GM19324 (cell line): ENCODE data around the gene SHISAL1.
"Not testable (repeated sequence)": the region's sequence is repeated elsewhere in the genome, so short reads cannot be mapped to it uniquely, and the experiment has no call there.

ENCODE experiments used
- ATAC-seq: cut with Tn5 transposase; IDR thresholded peaks from one replicate; pipeline ENCODE4 v1.9.1; 2021; ENCODE audit warnings: mild to moderate bottlenecking, moderate library complexity; ENCODE audit not compliant: unreplicated experiment, low FRiP score

SHISAL1 gene

DNA sequence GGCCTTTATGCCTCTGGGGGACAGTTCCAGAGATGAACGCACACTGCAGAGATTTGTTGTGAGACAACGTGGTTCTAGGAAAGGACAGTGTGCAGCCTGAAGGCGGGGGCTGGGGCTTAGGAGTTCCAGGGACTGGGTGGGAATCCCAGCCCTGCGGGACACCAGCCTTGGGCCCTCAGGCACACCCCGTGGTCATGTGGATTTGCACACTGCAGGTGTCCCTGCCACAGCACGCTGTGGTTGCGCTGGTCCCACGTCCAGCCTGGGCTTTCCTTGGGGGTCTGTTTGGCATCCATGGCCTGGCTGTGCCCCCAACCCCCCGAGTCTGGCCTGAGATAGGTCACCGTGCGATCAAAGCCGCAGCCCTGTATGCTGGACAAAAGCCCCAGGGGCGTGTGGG, 7.3 kb downstream of the SHISAL1 start:
- ATAC-seq = no peak

DNA sequence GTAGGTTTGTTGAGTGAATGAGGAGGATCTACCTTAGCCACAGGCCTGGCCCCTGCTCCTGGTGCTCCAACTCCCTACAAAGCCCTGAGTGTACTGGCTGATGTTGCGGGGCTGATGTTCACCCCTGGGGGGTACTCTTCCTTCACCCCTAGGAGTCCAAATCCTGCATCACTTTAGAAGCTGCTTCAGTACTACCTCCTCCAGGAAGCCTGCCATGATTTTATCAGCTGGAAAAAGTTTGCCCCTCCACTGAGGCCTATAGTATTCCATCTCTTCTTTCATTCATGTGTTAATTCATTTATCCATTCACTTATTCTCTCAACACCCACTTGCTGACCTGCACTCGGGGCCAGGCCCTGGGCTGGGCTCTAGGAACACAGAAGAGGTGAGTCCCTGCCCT, 7.8 kb downstream of the SHISAL1 start:
- ATAC-seq = no peak

DNA sequence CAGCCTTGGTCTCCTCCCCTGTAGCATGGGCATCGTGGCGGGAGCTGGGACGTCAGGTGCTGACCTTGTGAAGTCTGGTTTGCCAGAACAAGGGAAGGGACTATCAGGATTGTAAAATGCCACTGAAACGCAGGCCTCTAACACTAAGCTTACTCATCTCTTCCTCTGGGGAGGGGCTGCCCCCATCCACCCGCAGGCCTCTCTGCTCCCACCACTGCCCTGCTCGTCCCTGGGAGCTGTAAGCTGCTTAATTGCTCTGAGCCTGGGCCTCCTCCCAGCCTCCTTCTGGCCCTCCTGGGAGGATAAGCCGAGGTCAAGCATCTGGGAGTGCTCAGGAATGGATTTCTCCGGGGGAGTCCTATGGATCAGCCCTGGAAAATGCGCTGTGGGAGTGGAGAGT, 8.4 kb downstream of the SHISAL1 start:
- no peak for ATAC-seq

DNA sequence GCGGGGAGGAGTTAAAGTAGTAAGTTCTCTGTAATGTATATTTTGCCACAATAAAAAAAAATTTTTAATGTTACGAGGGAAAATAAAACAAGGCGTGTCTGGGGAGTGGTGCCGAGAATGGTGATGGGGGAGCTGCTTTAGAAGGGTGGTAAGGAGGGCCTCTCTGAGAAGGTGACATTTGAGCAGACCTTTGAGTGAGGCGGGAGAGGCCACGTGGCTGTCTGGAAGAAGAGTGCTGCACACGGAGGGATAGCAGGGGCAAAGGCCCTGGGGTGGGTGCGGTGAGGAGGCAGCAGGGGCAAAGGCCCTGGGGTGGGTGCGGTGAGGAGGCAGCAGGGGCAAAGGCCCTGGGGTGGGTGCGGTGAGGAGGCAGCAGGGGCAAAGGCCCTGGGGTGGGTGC, 10.4 kb downstream of the SHISAL1 start:
- not testable (repeated sequence) for ATAC-seq

DNA sequence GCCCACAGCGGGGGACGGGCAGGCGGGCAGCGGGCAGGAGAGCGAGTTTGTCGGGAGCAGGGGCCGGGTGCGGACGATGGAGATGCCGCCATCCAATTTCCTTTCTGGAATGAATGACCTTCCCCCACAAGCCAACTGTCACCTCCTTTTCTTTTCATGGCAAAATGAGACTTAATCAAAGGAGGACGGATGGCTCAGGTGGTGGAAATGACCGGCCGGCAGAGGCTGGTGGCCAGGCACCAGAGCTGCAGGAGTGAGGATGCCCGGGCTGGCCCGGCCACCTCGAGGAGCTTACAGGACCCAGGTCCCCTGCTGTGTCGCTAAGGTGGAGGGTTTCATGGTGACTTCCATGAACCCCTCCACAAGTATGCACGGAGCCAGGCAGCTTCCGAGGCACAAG, 11.7 kb downstream of the SHISAL1 start:
- ATAC-seq = no peak

DNA sequence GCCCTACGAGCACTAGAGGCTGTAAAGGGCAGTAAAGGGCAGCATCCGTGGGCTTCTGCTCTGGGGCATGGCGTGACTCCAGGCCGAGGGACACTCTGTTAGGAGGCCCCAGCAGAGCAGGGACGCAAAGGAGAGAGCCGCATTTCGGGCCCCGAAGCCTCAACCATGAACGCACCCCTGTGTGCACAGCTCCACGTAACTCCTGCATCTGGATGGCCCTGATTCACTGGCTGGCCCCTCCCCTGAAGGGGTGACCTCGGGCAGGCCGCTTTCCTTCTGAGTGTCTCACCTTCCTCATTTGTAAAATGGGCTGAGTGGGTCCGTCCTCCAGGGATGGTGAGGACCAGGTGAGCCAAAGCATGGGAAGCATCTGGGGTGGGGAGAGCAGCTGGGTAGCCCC, 13.6 kb downstream of the SHISAL1 start:
- no peak for ATAC-seq

DNA sequence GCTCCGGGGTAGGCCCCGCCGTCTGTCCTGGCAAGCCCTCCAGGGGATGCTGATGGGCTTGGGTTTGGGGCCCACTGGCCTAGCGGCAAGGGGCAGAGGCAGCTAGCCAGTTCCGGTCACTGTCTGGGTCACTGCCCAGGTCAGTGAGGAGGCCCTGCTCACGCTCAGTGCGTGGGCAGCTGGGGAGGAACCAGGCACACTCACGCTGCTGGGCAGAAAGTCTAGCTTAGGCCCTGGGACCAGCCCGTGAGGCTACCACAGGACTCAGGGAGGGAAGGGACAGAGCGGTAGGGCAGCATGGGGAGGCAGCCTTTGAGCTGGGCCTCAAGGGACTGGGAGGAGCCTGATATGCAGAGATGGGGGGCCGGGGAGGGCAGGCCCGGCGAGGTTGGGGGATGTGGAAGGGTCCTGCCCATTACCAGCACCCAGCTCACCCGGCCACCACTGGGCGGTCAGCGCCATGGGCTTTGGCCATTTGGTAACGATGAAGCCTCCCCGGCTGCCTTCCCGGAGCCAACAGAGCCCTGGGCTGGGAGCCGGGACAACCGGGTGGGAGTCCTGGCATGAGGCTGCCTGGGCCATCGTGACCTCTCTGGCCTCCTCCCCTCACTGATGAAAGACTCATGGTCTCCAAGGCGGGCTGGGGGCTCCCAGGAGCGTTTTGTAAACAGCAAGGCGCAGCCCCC, 14.2 kb downstream of the SHISAL1 start:
- no peak for ATAC-seq

DNA sequence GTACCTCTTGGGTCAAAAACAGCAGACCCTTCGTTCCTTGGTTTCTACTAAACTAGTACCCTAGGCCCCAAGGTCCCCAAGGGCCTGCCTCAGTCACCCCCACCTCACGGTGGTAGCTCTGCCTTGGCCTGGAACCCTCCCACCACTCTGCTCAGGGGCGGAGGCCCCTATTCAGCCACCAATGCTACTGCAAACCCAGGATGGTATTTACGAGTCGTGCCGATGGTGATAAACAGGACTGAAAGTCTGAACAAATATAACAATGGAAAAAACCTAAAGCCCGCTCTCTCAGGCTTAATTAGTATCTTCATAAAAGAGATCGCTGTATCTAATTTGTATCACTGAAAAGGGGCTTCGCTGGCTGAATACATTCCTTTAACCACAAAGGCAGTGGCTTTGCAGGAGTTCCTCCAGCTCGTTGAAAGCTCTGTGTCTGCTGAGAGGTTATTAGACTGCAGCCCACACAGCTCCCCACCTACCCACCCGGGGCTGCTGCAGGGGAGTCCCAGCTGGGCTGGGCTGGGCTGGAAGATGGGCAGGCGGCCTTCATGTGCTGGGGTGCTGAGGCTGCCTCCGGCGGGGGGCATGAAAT, 15.2 kb downstream of the SHISAL1 start:
- ATAC-seq = no peak

DNA sequence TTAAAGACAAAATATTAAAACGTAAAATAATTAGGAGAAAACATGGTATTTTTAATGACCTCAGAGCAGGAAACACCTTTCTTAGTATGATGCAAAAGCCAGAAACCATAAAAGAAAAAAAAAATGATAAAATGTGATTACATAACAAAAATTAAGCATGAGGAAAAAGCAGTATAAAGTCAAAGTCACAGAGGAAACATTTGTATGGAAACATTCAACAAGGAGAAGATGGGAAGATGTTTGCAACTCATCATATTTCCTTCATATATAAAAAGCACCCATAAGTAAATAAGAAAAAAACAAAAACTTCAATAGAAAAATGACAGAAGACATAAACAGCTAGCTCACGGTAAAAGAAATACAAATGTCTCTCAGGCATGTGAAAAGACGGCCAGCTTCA, 17.3 kb downstream of the SHISAL1 start:
- no peak for ATAC-seq

DNA sequence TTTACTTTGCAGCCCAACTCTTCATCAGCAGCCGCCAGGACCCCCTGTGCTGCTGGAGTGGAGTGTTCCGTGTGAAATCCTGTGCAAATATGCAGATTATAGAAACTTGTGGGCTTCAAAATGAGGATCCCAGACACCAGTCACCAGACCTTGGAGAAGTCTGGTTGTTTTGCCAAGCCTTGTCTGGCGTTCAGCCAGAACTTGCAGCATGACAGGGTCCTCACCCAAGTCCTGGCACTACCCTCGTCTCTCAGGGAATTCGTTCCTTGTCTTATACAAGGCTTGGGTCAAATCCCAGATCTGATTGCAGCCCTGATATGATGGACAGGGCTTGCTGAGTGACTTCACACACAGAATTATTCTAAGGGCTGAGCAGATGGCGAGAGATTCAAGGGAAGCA, 18.9 kb downstream of the SHISAL1 start:
- ATAC-seq = no peak

DNA sequence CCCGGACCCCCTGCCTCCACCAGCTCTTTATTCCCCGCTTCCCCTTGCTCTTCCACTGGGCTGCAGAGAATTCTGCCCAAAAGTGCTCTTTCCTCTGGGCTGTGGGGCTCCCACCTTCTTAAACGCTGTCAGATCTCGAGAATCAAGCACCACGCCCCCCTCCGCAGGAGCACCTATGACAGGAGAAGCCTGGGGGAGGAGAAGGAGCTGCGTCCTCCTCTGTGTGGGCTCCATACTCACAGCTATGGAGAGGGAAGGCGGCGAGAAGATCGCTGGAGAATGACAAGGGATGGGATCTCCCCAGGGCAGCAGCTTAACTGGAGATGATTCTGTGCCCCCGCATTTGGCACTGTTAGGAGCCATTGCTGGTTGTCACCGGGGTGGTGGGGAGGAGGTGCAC, 19.7 kb downstream of the SHISAL1 start:
- ATAC-seq = no peak

DNA sequence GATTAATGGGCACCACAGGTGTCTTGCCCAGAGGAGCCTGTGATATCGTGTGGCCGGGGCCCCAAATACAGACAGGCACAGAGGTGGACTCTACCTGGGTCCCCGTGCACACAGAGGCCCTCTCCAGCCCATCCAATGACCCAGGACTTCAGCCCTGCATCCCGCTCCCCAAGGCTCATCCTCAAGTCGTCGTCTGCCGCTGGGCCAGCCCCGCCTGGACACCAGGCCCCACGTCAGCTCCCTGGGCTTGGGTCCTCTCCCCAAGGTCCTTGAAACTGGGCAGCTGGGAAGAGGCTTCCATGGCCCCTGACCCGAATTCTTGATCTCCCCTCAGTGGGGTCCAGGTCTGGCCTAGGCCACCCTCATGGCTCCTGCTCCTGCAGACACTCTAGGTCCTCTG, 20.2 kb downstream of the SHISAL1 start:
- ATAC-seq = no peak

DNA sequence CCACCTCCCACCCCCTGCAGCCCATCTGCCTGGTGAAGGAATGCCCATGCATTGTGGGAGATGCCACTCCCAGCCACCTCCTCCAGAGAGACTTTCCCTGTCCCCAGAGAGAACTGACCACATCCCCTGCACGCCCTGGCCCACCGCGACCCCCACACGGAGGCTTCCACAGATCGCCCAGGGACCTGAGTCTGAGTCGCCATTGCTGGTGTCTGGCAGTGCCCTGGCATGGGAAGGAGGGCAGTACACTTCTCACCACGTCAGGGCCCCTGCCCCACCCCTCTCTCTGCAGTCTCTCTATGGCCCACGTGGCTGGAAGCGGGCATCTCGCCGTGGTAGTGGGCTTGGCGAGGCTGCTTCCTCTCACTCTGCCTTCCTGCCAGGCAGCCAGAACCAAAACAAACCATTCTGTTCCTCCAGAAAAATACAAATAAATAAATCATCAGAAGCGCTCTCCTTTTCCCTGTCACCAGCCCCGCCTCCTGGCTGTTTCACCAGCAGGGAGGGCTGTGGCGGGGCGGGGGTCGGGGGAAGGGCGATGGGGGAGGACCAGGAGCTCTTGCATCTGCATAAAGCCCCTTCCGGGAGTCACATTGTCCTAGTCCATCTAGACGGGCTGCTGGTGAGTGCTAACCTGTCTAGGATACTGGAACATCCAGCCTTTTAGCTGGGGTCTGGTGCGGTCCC, 20.9 kb downstream of the SHISAL1 start:
- no peak for ATAC-seq

DNA sequence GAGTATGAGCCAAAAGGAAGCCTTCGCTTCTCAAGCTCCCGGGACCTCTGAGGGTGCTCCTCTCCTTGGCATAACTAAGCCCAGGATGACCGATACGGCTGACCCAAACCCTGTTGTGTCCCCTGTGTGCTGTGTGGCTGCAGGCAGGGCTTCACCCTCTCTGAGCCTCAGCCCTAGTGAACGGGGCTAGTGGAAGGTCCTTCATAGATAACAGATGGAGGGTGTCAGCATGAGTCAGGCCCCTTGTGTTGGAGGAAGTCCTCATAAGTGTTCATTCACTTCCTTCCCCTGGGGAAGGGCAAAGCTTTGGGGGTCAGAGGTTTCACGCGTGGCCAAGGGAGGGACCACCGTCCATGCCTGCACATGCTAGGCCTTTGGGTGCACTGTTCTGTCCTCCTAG, 21.5 kb downstream of the SHISAL1 start:
- ATAC-seq = no peak

DNA sequence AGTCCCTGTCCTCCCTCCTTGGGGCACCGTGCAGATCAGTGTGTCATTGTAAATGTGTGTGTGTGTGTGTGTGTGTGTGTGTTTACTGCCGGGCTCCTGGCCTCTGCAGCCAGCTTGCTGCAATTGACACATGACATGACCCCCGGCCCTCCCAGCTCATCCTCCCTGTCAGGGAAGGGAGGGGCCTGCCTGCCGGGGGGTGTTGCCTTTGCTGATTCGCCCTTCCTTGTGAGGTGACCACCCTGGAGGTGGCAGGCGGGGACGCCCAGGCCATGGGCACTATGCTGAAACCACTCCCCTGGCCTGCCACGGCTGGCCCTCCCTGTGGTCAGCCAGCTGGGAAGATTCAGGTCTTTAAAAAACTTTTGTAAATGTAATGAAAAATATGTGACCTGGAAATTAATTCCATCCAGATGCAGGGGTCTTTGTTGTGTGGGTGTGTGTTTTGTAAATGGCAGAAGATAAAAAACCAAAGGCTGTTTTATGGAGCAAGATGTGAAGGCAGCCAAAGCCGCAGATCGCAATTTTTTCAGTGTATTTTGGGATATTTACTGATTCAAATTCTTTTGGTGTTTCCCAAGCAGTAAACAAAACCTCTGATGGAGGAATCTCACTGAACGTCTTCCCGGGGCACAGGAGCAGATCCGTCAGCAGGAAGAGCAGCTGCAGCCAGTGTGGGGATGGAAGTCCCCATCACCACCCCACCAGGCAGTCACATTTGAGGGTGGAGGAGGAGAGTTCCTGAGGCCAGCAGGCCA, 23.2 kb downstream of the SHISAL1 start:
- no peak for ATAC-seq

DNA sequence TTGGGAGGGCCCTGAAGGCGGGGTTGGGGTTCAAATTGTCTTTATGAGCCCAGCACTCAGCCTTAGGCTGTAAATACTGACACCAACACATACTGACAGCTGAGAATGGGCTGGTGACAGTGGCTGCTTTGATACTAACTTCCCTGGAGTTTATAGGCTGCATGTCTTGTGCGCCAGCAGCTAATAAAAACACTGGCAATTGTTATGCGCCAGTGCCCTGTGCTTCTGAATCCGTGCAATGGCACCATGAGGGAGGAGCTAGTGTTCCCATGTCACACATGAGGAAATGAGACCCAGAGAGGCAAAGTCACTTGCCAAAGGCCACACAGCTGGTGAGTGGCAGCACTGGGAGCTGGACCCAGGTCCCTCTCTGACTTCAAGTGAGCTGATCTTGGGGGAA, 23.8 kb downstream of the SHISAL1 start:
- ATAC-seq = no peak

DNA sequence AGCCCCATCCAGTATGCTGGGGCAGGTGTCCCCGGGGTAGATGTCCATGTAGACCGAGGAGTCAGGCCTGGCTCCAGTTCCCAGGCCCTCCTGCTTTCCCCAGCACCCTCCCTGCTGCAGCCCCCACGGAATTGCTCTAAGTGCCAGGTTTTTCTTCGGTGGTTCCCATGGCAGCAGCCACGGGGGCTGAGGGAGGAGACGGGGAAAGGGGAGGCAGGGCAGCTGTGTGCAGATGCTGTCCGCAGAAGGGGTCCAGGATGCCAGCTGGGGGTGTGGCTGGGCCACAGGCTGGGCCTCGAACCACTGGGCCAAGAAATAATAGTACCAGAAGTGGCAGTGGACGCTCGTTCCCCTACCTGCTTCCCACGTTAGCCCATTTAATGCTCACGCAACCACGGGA, 25.0 kb downstream of the SHISAL1 start:
- ATAC-seq = no peak

DNA sequence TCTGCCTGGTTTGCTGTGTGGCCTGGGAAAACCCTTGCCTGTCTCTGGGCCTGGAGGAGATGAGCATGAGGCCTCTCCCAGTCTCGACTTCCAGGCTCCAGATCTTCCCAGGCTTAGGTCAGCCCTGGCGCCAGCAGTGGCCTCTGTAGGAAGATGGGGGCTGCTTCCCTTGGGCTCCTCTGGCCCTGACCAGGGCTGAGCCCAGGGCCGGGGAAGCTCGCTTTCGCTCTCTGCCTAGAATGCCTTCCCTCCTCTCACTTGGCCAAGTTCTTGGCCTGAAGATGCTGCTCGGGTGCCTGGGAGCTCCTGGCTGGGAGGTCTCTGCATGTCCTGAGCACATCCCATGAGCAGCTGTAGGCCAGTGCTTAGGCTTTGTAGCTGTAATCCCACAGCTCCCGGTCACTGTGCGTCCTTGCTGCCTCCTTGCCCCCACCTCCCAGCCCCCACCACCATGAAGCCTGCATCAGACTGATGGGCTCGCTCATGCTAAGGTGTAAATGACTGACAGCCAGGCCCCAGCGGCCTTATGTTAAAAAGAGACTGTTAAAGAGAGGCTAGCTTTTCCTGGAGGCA, 25.5 kb downstream of the SHISAL1 start:
- ATAC-seq = no peak

DNA sequence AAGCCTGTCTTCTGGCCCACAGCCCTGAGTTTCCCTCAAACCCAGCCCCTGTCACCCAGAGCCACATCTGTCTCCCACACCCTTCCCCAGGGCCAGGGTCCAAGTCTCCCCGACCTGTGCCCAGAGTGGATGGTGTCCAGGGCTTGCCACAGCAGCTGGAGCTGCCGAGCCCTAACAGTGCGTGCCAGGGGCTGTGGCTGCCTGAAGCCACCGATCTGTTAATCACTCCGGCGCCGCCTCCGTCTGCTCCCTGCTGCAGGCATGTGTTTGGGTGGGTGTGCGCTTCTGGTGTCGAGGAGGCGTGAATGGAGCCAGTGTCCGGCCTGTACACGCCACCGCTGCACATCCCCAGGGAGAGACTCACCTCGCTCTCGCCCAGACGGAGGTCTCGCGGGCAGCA, 26.1 kb downstream of the SHISAL1 start:
- no peak for ATAC-seq

DNA sequence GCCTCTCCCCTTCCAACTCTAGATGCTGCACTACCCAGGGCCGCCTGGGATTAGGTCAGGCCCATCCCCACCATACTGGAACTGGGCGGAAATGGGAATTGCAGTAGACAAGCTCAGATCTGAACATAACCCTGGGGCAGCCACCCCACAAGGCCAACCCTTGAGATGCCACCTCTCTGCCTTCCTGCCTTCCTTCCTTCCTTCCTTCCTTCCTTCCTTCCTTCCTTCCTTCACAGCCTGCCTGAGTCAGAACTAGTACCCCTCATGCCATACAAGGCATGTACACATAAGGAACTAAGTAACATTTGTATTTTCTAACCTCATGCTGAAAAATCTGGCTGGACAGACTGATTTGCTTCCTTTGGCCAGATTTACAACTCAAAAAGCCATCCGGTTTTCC, 28.0 kb downstream of the SHISAL1 start:
- no peak for ATAC-seq
